ENCODE measurements around the gene GALNT17.

The GALNT17 gene

DNA sequence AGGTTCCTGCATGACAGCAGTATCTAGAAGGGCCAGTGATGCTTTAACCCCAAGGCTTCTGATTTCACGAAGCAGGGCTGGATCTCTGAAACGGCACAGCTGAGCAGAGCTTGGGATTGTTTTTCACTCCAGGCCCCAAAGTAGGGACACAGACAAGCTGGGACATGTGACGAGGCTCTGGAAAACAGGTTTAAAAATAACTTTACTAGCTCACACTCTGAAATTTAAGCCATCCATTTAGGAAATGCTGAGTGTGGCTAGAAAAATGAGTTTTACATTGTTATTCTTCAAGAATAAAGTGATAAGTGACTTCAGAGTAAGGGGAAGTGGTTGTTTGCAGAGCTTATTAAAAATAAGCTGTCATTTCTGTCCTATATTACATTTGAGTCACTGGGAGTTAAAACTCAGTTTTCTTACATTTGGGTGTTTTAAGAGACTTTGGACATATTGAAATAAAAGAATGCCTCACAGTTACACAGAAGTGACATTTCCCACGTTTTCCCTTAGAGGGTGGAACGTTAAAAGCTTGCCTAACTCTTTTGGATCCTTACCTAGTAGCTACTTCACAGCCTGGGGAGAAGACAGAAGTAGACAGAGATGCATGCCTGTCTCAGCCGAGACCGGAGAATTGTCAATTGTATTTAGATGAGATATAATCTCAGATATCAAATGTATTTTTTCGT, 107.8 kb downstream of the GALNT17 start:
- 96% methylated on average over 4 of the region's 8 CpGs for WGBS (ENCODE audit: insufficient coverage)
- Histone ChIP-seq H3K36me3 (ENCODE audit: control insufficient read depth in 4 of 4, insufficient read depth in 4 of 4, low read length in 3 of 4) (no peaks in the 10 kb centered on the region), H3K27me3 (replicated peaks in 2 of 5; ENCODE audit: control insufficient read depth in 4 of 5, insufficient read depth in 5 of 5, low read length in 4 of 5) (no peaks in the 10 kb centered on the region), H3K9me3 (ENCODE audit: control extremely low read depth in 1 of 5, control insufficient read depth in 4 of 5, insufficient read depth in 2 of 5, low read depth in 1 of 5, low read length in 4 of 5) (no peaks in the 10 kb centered on the region), H3K4me3 (ENCODE audit: control insufficient read depth in 1 of 7, extremely low read depth in 1 of 7, insufficient read depth in 4 of 7, low read depth in 2 of 7, low read length in 6 of 7) (no peak overlapping the region), H3K4me1 (ENCODE audit: control extremely low read depth in 1 of 4, control insufficient read depth in 4 of 4, insufficient read depth in 4 of 4, low read length in 3 of 4) (no peaks in the 10 kb centered on the region), H3K27ac (ENCODE audit: insufficient read depth in 1 of 2, low read depth in 1 of 2, low read length in 2 of 2, poor library complexity in 1 of 2, severe bottlenecking in 2 of 2) (no peak overlapping the region)
- ChIA-PET POLR2A (no interaction called here), CTCF (no interaction called here)
- no peak for DNase-seq

DNA sequence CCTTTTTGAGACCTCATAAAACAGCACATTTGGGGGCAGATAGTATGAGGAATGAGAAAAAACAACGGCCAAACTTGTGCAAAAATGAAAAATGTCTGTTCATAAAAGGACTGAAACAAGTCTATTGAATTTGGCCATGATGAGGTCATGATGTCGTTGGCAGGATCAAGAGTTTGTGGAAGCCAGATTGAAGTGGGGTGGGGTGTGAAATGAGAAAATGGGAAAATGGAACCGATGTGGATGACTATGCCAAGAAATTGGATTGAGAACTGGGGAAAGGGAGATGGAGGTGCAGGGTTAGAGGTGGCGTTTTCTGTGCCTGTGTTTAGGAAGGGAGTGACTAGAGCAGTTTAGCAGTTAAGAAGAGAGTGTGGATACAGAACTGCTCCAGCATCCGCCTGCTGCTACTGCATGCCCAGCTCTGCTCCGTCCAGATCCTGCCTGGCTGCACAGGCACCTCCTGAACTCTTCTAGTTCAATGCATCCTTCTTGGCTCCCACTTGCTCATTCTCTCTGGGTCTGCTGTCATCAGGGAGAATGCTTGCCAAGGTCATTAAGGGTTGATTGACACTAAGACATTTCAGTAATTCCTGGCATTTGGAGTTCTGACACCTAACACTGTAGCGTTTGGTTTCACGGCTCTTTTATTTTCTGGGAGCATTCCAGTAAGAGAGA, 111.9 kb downstream of the GALNT17 start:
- 92% methylated on average over 6 of the region's 8 CpGs for WGBS (ENCODE audit: insufficient coverage)
- H3K27me3 ChIP-seq (replicated peaks in 2 of 5; ENCODE audit: control insufficient read depth in 4 of 5, insufficient read depth in 5 of 5, low read length in 4 of 5) = no peaks in the 10 kb centered on the region
- ChIA-PET POLR2A (no interaction called here), CTCF (no interaction called here)
- no peak overlapping the region for H3K27ac ChIP-seq (ENCODE audit: insufficient read depth in 1 of 2, low read depth in 1 of 2, low read length in 2 of 2, poor library complexity in 1 of 2, severe bottlenecking in 2 of 2)
- no peaks in the 10 kb centered on the region for H3K9me3 ChIP-seq (ENCODE audit: control extremely low read depth in 1 of 5, control insufficient read depth in 4 of 5, insufficient read depth in 2 of 5, low read depth in 1 of 5, low read length in 4 of 5)
- no peak for DNase-seq
- H3K4me1 ChIP-seq (ENCODE audit: control extremely low read depth in 1 of 4, control insufficient read depth in 4 of 4, insufficient read depth in 4 of 4, low read length in 3 of 4) = no peaks in the 10 kb centered on the region
- no peaks in the 10 kb centered on the region for H3K36me3 ChIP-seq (ENCODE audit: control insufficient read depth in 4 of 4, insufficient read depth in 4 of 4, low read length in 3 of 4)
- no peak overlapping the region for H3K4me3 ChIP-seq (ENCODE audit: control insufficient read depth in 1 of 7, extremely low read depth in 1 of 7, insufficient read depth in 4 of 7, low read depth in 2 of 7, low read length in 6 of 7)

DNA sequence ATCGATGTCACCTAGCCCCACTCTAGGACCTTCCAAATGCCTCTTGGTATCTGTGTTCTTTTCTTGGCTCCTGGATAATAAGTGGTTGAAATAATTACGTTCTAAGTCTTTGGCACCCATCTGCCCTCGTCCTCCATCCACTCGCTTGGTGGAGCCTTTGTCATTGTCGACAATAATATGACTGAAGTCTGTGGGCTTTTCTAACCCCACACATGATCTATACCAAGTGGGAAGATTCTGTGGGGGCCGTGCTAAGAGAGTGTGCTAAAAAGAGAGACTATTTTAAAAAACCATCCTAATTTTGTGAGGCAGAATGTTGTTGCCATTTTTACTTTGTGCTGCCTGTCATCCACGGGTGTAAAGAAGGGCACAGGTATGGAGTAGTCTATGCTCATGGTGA, 113.1 kb downstream of the GALNT17 start:
- Histone ChIP-seq H3K4me1 (ENCODE audit: control extremely low read depth in 1 of 4, control insufficient read depth in 4 of 4, insufficient read depth in 4 of 4, low read length in 3 of 4) (no peaks in the 10 kb centered on the region), H3K36me3 (ENCODE audit: control insufficient read depth in 4 of 4, insufficient read depth in 4 of 4, low read length in 3 of 4) (no peaks in the 10 kb centered on the region), H3K27me3 (replicated peaks in 2 of 5; ENCODE audit: control insufficient read depth in 4 of 5, insufficient read depth in 5 of 5, low read length in 4 of 5) (no peaks in the 10 kb centered on the region), H3K9me3 (ENCODE audit: control extremely low read depth in 1 of 5, control insufficient read depth in 4 of 5, insufficient read depth in 2 of 5, low read depth in 1 of 5, low read length in 4 of 5) (no peaks in the 10 kb centered on the region), H3K27ac (ENCODE audit: insufficient read depth in 1 of 2, low read depth in 1 of 2, low read length in 2 of 2, poor library complexity in 1 of 2, severe bottlenecking in 2 of 2) (no peak overlapping the region), H3K4me3 (ENCODE audit: control insufficient read depth in 1 of 7, extremely low read depth in 1 of 7, insufficient read depth in 4 of 7, low read depth in 2 of 7, low read length in 6 of 7) (no peak overlapping the region)
- no peak for DNase-seq
- CTCF ChIA-PET = no interaction called here
- POLR2A ChIA-PET = no interaction called here
- 89% methylated on average over 2 of the region's 7 CpGs for WGBS (ENCODE audit: insufficient coverage)

DNA sequence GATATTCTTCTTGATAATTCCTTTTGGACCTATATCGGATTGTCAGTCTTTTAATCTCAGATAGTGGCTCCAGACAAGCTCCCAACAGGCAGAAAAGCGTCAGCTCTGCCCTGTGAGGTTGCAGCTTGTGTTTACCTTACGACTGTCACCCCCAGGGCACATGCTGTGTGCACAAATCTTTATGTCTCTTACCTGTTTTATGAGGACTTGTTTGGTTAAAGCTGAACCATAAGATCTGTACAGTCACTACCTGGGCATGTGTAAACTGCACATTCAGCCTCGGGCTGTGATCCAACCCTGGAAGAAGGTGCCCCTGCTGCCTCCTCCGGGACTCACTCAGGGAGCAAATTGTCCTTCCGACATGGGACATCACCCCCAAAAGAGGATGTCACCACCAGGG, 119.8 kb downstream of the GALNT17 start:
- ChIA-PET POLR2A (no interaction called here), CTCF (no interaction called here)
- WGBS (ENCODE audit: insufficient coverage) = 90% methylated on average over 5 of the region's 6 CpGs
- Histone ChIP-seq H3K4me1 (ENCODE audit: control extremely low read depth in 1 of 4, control insufficient read depth in 4 of 4, insufficient read depth in 4 of 4, low read length in 3 of 4) (no peaks in the 10 kb centered on the region), H3K27ac (ENCODE audit: insufficient read depth in 1 of 2, low read depth in 1 of 2, low read length in 2 of 2, poor library complexity in 1 of 2, severe bottlenecking in 2 of 2) (no peak overlapping the region), H3K9me3 (ENCODE audit: control extremely low read depth in 1 of 5, control insufficient read depth in 4 of 5, insufficient read depth in 2 of 5, low read depth in 1 of 5, low read length in 4 of 5) (peaks cover 0 to 3% (median 0%) of the 10 kb centered on the region in 5 experiments), H3K36me3 (ENCODE audit: control insufficient read depth in 4 of 4, insufficient read depth in 4 of 4, low read length in 3 of 4) (no peaks in the 10 kb centered on the region), H3K27me3 (replicated peaks in 2 of 5; ENCODE audit: control insufficient read depth in 4 of 5, insufficient read depth in 5 of 5, low read length in 4 of 5) (no peaks in the 10 kb centered on the region), H3K4me3 (ENCODE audit: control insufficient read depth in 1 of 7, extremely low read depth in 1 of 7, insufficient read depth in 4 of 7, low read depth in 2 of 7, low read length in 6 of 7) (no peak overlapping the region)
- no peak for DNase-seq

DNA sequence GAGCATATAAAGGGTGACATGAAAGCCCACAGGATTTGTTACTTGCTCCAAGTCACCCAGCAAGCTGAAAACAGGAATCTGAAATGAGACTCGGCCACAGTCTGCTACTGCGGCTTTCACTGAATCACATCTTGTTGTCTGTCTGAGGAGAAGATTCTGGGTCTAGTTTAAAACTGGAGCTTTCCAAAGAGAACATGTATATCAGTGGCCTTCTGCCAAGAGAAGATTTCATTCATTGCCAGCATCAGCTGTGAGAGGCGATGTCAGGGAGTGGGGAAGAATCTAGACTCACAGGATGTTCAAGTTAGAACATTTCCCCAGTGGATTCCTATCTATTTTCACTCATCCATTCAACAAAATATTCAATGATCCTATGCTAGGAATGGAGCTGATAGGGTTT, 122.8 kb downstream of the GALNT17 start:
- no peaks in the 10 kb centered on the region for H3K36me3 ChIP-seq (ENCODE audit: control insufficient read depth in 4 of 4, insufficient read depth in 4 of 4, low read length in 3 of 4)
- H3K4me1 ChIP-seq (ENCODE audit: control extremely low read depth in 1 of 4, control insufficient read depth in 4 of 4, insufficient read depth in 4 of 4, low read length in 3 of 4) = no peaks in the 10 kb centered on the region
- ChIA-PET CTCF (no interaction called here), POLR2A (no interaction called here)
- no peak overlapping the region for H3K4me3 ChIP-seq (ENCODE audit: control insufficient read depth in 1 of 7, extremely low read depth in 1 of 7, insufficient read depth in 4 of 7, low read depth in 2 of 7, low read length in 6 of 7)
- 94% methylated on average over 2 of the region's 3 CpGs for WGBS (ENCODE audit: insufficient coverage)
- no peak for DNase-seq
- H3K27ac ChIP-seq (ENCODE audit: insufficient read depth in 1 of 2, low read depth in 1 of 2, low read length in 2 of 2, poor library complexity in 1 of 2, severe bottlenecking in 2 of 2) = no peak overlapping the region
- H3K9me3 ChIP-seq (ENCODE audit: control extremely low read depth in 1 of 5, control insufficient read depth in 4 of 5, insufficient read depth in 2 of 5, low read depth in 1 of 5, low read length in 4 of 5) = peaks cover 0 to 4% (median 0%) of the 10 kb centered on the region in 5 experiments
- H3K27me3 ChIP-seq (replicated peaks in 2 of 5; ENCODE audit: control insufficient read depth in 4 of 5, insufficient read depth in 5 of 5, low read length in 4 of 5) = no peaks in the 10 kb centered on the region

DNA sequence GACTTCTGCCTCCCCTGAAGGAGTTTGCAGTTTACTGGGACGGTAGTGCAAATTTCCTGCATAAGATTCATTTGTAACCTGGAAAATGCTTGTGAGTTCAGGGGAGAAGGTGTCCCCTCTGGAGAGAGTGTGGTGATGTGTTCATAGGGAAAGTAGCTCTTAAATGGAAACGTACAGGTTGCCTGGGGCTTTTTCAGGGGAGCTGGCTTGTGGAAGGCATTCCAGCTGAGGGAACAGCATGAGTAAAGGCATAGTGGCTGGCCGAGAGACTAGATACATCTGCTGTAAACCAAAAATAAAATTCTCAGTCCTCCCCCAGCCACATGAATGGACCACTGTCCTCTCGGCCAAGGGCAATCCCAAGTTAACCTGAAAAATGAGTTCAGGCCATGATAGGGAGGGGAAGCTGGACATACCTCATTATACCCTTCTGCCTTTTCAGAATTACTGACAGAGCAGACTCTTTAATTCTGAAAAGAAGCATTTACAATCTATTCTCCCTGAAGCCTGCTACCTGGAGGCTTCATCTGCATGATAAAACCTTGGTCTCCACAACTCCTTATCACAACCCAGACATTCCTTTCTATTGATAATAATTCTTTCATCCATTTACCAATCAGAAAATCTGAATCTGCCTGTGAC, 123.7 kb downstream of the GALNT17 start:
- POLR2A ChIA-PET = no interaction called here
- no peak overlapping the region for H3K27ac ChIP-seq (ENCODE audit: insufficient read depth in 1 of 2, low read depth in 1 of 2, low read length in 2 of 2, poor library complexity in 1 of 2, severe bottlenecking in 2 of 2)
- H3K36me3 ChIP-seq (ENCODE audit: control insufficient read depth in 4 of 4, insufficient read depth in 4 of 4, low read length in 3 of 4) = no peaks in the 10 kb centered on the region
- no peaks in the 10 kb centered on the region for H3K4me1 ChIP-seq (ENCODE audit: control extremely low read depth in 1 of 4, control insufficient read depth in 4 of 4, insufficient read depth in 4 of 4, low read length in 3 of 4)
- H3K9me3 ChIP-seq (ENCODE audit: control extremely low read depth in 1 of 5, control insufficient read depth in 4 of 5, insufficient read depth in 2 of 5, low read depth in 1 of 5, low read length in 4 of 5) = peaks cover 0 to 4% (median 0%) of the 10 kb centered on the region in 5 experiments
- no peak overlapping the region for H3K4me3 ChIP-seq (ENCODE audit: control insufficient read depth in 1 of 7, extremely low read depth in 1 of 7, insufficient read depth in 4 of 7, low read depth in 2 of 7, low read length in 6 of 7)
- WGBS (ENCODE audit: insufficient coverage) = 80% methylated on average over 1 of the region's 4 CpGs
- CTCF ChIA-PET = no interaction called here
- H3K27me3 ChIP-seq (replicated peaks in 2 of 5; ENCODE audit: control insufficient read depth in 4 of 5, insufficient read depth in 5 of 5, low read length in 4 of 5) = no peaks in the 10 kb centered on the region
- DNase-seq = no peak

DNA sequence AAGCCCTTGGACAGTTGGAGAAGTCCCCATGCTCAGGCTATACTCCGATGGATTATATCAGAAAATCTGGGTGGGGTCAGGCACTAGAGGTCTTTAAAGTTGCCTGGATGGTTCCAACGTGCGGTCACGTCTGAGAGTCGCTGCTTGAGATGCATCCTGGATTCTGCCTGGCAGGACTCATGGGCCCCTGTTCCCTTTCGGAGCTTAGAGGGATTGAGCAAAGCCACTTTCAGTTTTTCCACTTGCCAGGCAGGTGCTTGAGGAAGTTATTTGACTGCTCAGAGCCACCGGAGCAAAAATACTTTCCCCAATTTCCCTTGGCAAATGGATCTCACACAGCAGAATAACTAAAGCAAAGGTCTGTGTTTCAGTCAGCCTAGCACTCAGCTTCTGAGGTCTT, 129.1 kb downstream of the GALNT17 start:
- Histone ChIP-seq H3K36me3 (ENCODE audit: control insufficient read depth in 4 of 4, insufficient read depth in 4 of 4, low read length in 3 of 4) (no peaks in the 10 kb centered on the region), H3K27me3 (replicated peaks in 2 of 5; ENCODE audit: control insufficient read depth in 4 of 5, insufficient read depth in 5 of 5, low read length in 4 of 5) (no peaks in the 10 kb centered on the region), H3K4me3 (ENCODE audit: control insufficient read depth in 1 of 7, extremely low read depth in 1 of 7, insufficient read depth in 4 of 7, low read depth in 2 of 7, low read length in 6 of 7) (no peak overlapping the region), H3K4me1 (ENCODE audit: control extremely low read depth in 1 of 4, control insufficient read depth in 4 of 4, insufficient read depth in 4 of 4, low read length in 3 of 4) (no peaks in the 10 kb centered on the region), H3K27ac (ENCODE audit: insufficient read depth in 1 of 2, low read depth in 1 of 2, low read length in 2 of 2, poor library complexity in 1 of 2, severe bottlenecking in 2 of 2) (no peak overlapping the region), H3K9me3 (ENCODE audit: control extremely low read depth in 1 of 5, control insufficient read depth in 4 of 5, insufficient read depth in 2 of 5, low read depth in 1 of 5, low read length in 4 of 5) (peaks cover 0 to 7% (median 3%) of the 10 kb centered on the region in 5 experiments)
- ChIA-PET POLR2A (no interaction called here), CTCF (no interaction called here)
- 80% methylated on average over 7 of the region's 7 CpGs for WGBS (ENCODE audit: insufficient coverage)
- DNase-seq = no peak

Measured in common myeloid progenitor, CD34-positive (primary cell).